Renal cortical epithelial cell (primary cell): ENCODE measurements around the gene ABCC6. TPM values are rescaled to one million over a fixed set of nuclear protein-coding genes. Genes with fewer than 3 reads are reported as not detected.
"Not testable (repeated sequence)": the region's sequence is repeated elsewhere in the genome, so short reads cannot be mapped to it uniquely, and the experiment has no call there.

Experiments
- DNase-seq: peaks from one replicate; pipeline ENCODE4 v3.0.0-alpha.2; 2011; ENCODE audit warnings: low read depth
- total RNA-seq: library from RNA; depleted of rRNA; stranded (reverse); fragments of >200 nt; gene quantifications from 2 replicates; pipeline ENCODE4 v1.2.3, GENCODE V29; 2014

ABCC6 gene
- total RNA-seq, 1 donor from 2014 or later = 2.9 TPM

- no peak for DNase-seq
Measured at GRCh38 chr16:16112450-16113053, 110.7 kb downstream of the ABCC6 start.

- DNase-seq = no peak
Measured at GRCh38 chr16:16111639-16112038, 111.7 kb downstream of the ABCC6 start.

- no peak for DNase-seq
Measured at GRCh38 chr16:16110111-16110490, 113.2 kb downstream of the ABCC6 start.

GRCh38 chr16:16109453-16110110 lies 113.7 kb downstream of the ABCC6 start:
- DNase-seq = no peak

- DNase-seq = no peak
Measured at GRCh38 chr16:16108759-16109158, 114.5 kb downstream of the ABCC6 start.

- no peak for DNase-seq
Measured at GRCh38 chr16:16107839-16108238, 115.5 kb downstream of the ABCC6 start.

- no peak for DNase-seq
Measured at GRCh38 chr16:16106466-16106865, 116.8 kb downstream of the ABCC6 start.

GRCh38 chr16:16105646-16106045 lies 117.6 kb downstream of the ABCC6 start:
- no peak for DNase-seq

- not testable (repeated sequence) for DNase-seq
Measured at GRCh38 chr16:16104804-16105141, 118.5 kb downstream of the ABCC6 start.

- DNase-seq = not testable (repeated sequence)
Measured at GRCh38 chr16:16104132-16104803, 119.0 kb downstream of the ABCC6 start.

GRCh38 chr16:16102738-16103137 lies 120.6 kb downstream of the ABCC6 start:
- no peak for DNase-seq

- no peak for DNase-seq
Measured at GRCh38 chr16:16101585-16101984, 121.7 kb downstream of the ABCC6 start.

- DNase-seq = no peak
Measured at GRCh38 chr16:16100631-16101030, 122.7 kb downstream of the ABCC6 start.

- no peak for DNase-seq
Measured at GRCh38 chr16:16099320-16099719, 124.0 kb downstream of the ABCC6 start.

Other genes with a start within 250 kb of the ABCC6 start
- gene NOMO3, start 9.0 kb upstream of the ABCC6 start, total RNA-seq = 17.0 and 45.1 TPM in 2 replicates
- 2.9 TPM in 1 of 2 replicates, not detected in the other for gene NPIPA7, start 155.6 kb upstream of the ABCC6 start, total RNA-seq